Cardiac fibroblast (primary cell): ENCODE results near the gene CHN1.

ENCODE experiments used
- DNase-seq, 2 donors: peaks; one replicate each; pipeline versions ENCODE4 v3.0.0 to v3.0.0-alpha.2; 2010; ENCODE audit warnings: low read depth in 2 of 2
- H3K4me3 ChIP-seq, 2 donors: replicated peaks in 1 of 2; 1 replicate in 1 of 2; 2 replicates in 1 of 2; pipeline ENCODE4 v1.5.1; 2011; ENCODE audit warnings: low read depth in 2 of 2, low read length in 2 of 2, mild to moderate bottlenecking in 2 of 2, moderate library complexity in 1 of 2
- TF ChIP-seq, protein P1 (sequence below): IDR thresholded peaks from one replicate; pipeline ENCODE4 v1.5.1; 2011; ENCODE audit warnings: low read depth, mild to moderate bottlenecking, low read length, inconsistent platforms

Gene CHN1

DNA sequence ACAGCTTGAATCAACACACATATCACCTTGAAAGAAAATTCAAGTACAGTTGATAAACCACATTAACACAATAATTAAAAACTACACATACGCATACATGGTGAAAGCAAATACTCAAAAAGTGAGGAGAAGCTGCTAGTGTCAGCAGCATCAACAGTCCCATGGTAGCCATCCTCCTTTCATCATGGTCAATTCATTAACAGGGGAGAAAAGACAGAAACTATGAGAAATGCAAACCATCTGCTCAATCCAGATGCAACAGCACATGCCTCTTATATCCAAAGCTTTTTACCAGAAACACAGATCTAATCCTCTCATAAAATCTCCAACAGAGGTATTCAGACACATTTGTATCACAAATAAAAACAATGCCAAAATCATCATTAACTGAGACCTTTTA lies 159.0 kb downstream of the CHN1 start:
- no peak for DNase-seq
- H3K4me3 ChIP-seq = peak overlapping the region; percentile 11 to 38
- TF ChIP-seq, protein P1, sequence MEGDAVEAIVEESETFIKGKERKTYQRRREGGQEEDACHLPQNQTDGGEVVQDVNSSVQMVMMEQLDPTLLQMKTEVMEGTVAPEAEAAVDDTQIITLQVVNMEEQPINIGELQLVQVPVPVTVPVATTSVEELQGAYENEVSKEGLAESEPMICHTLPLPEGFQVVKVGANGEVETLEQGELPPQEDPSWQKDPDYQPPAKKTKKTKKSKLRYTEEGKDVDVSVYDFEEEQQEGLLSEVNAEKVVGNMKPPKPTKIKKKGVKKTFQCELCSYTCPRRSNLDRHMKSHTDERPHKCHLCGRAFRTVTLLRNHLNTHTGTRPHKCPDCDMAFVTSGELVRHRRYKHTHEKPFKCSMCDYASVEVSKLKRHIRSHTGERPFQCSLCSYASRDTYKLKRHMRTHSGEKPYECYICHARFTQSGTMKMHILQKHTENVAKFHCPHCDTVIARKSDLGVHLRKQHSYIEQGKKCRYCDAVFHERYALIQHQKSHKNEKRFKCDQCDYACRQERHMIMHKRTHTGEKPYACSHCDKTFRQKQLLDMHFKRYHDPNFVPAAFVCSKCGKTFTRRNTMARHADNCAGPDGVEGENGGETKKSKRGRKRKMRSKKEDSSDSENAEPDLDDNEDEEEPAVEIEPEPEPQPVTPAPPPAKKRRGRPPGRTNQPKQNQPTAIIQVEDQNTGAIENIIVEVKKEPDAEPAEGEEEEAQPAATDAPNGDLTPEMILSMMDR = no peak

DNA sequence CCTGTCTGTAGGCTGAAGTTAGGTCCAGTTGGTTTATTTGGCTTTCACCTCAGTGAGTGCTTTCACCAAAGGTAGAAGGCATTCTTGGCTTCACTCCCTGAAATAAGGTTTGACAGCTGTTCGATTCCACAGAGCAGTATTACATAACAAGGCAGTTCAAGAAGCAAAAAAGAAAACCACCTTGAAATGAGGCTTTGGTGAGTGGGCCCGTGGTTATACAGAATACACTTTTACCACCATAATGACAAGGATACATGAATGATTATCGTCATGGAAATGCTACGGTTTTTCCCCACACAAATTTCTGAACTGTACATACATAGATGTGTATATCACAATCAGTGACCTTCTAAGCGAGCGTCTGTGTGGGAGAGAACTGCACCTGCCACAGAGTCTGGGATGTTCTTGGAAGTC lies 160.9 kb downstream of the CHN1 start:
- no peak overlapping the region for H3K4me3 ChIP-seq
- no peak for DNase-seq
- TF ChIP-seq, protein P1 = no peak

DNA sequence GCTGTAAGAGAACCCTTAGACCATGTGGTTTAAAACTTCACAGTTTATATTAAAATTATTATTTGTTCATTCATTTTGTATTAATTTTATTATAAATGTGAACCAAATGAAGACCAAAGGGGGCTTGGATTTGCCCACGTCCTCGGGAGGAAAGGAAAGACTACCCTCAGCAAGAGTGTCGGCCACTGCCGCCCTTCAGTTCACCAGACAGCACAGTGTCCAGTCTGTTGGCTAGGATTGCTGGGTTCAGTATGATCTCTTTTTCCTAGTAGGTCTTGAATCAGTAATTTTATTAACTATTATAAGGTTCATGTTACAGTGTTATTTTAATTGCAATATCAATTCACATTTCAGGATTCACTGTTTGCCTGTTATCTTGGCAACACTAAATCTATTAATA lies 162.7 kb downstream of the CHN1 start:
- TF ChIP-seq, protein P1 = no peak
- no peak for DNase-seq
- no peak overlapping the region for H3K4me3 ChIP-seq

DNA sequence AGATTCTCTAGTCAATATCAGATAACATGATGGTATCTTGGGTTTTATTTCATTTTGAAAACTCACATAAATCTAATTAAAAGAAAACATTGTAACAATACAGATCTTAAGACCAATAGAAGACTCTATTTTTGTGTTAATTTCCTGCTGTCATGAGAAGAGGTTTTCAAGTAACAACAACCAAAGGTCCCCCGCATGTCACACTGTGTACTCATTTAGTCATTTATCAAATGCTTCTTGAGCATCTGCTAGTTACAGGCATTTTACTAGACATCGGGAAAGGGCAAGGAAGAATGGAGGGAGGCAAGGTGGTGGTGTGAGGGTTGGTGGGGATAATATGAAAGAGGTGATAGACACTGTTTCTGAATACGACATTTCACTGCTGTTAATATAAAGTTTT lies 163.2 kb downstream of the CHN1 start:
- TF ChIP-seq, protein P1 = no peak
- no peak for DNase-seq

DNA sequence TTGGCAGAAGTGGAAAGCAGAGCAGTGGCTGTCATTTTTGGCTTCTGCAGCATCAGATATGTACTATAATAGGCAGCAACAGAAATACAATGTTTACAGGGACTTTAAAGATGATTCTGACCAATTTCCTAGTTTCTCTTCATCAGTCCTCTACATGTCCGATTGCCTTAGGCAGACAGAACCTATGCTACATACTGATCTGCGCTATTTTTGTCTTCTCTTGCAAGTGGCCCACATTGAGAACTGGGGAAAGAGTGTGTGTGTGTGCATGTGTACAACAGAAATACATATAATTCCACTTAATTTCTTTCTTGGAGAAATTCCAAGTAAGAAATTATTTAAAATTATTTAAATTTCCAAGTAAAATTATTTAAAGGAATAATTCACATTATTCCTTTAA lies 163.8 kb downstream of the CHN1 start:
- TF ChIP-seq, protein P1 = no peak
- DNase-seq = no peak
- no peak overlapping the region for H3K4me3 ChIP-seq

More for the DNA sequence above, 163.2 kb downstream of the CHN1 start:
- no peak overlapping the region for H3K4me3 ChIP-seq

DNA sequence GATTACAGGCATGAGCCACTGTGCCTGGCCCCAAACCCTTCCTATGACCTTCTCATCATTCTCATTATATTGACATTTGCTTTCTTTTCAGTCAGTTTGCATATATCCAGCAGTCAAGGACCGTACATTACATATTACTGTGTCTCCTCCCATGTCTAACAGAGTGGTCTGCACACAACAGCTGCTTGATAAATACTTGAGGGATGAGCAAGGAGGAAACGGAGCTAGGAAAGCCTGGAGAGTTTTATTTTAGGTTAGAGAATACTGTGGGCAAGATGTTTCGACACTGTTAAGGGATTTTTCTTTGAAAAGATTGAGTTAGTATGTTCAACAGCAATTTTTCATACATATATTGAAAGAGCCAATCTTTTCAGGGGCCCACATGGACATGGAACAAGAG lies 164.7 kb downstream of the CHN1 start:
- no peak overlapping the region for H3K4me3 ChIP-seq
- TF ChIP-seq, protein P1 = no peak
- DNase-seq = peak; percentile 48 to 75

DNA sequence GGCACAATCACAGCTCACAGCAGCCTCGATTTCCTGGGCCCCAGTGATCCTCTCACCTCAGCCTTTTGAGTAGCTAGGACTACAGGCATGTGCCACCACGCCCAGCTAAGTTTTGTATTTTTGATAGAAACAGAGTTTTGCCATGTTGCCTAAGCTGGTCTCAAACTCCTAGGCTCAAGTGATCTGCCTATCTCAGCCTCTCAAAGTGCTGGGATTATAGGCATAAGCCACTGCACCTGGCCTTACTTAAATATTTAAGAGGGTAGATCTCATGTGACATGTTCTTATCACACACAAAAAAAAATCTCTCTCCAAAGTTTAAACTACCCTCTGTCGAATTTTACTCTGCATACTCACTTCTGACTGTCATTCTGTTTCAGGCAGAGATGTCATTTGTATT lies 165.5 kb downstream of the CHN1 start:
- no peak overlapping the region for H3K4me3 ChIP-seq
- no peak for DNase-seq
- TF ChIP-seq, protein P1 = no peak
